ENCODE data around the gene ACOXL. TPM values are rescaled to one million over a fixed set of nuclear protein-coding genes. Genes with fewer than 3 reads are reported as not detected.

The ACOXL gene
- polyA plus RNA-seq, 5 donors: 4.7 to 7.5 (median 5.6) TPM

DNA sequence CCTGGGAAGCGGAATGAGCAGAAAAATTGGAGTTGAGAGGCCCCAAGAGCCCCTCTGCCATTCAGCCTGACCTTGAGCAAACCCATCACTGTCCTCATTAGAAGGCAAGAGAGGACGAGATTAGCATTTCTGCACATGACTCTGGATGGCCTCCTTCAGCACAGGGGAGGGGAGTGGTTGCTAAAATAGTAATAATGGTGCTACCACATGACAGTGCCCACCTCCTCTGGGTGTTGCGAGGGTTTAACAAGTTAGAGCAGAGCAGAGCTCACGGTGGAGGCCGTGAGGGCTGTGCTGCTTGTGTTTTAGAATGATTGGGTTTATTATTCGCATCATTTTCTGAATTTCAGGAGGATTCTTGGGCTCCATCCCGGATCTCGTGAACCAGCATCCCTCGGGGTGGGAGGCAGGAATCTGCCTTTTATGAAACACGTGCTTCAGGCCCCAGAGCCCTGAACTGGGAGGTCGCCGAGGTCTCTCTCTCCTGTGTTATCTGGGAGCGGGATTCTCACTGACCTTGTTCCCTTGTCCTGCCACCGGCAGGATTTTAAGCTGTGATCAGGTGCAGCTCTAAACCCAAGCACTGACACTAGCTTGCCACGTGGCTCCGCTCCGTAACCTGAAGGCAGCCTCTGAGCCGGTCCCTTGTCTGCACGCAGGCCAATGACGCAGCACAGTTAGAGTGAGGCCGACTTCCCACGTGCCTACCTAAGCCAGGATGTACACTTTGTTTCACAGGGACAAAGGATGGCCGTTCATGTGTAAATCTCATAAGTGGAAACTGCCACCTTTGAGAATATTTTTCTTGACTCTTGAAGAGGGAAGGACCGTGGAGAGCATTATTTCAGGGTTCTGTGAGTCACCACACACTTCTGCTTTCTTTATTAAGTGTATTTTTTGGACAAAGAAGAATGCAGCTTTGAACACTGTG is 142.3 kb downstream of the ACOXL start:
- DNase-seq: peak in 1 of 2 donors; percentile 19

DNA sequence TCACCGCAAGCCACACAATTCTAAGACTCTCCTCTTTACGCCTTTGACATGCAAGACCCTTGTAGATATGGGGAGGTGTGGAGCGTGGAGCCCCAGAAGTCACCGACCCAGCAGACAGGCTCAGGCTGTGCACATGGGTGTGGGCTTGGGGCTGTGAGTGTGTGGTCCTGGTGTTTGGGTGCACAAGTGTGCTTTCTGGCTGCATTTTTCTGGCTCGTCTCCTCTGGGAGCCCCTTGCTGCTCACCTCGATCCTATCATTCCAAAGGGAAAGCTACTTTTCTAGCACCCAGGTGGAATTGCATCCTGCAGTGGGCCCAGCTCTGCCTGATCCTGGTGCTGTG is 143.0 kb downstream of the ACOXL start:
- no peak for DNase-seq

DNA sequence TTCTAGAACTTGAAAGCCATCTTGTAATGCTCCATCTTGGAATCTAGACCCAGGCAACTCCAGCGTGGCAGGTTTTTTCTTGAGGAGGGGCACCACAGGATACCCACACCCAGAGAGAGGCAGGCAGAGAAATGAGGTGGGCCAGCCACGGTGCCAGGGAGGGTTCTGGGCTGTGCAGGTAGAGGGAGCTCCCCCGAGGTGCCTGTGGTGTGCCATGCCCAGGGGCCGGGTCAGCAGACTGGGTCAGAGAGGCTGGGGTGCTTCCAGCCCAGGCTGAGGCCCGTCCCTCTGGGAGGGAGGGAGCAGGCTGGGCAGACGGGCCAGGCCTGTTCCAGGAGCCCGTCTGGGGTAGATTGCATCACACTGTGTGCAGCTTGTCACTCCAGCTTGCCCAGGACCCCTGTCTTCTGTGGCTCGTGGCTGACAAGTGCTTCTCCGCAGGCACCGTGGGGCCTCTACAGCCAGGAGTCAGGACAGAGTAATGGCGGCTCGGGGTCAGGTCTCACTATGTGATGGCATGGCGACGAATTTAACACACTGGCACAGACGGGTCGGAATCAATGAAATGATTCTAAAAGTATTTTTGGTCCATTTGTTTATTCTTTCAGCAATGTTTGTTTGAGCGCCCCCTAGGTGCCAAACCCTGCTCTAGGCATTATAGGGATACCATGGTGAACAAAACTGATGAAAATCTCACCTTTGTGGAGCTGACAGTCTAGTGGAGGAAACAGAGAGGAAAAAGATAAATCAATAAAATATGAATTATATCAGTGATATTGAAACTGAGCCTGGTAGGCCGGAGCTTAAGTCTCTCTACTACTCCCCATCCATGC is 144.0 kb downstream of the ACOXL start:
- DNase-seq: no peak

GRCh38 chr2:110877031-110877827 is 144.9 kb downstream of the ACOXL start:
- no peak for DNase-seq

GRCh38 chr2:110878150-110878549 is 145.8 kb downstream of the ACOXL start:
- DNase-seq: no peak

DNA sequence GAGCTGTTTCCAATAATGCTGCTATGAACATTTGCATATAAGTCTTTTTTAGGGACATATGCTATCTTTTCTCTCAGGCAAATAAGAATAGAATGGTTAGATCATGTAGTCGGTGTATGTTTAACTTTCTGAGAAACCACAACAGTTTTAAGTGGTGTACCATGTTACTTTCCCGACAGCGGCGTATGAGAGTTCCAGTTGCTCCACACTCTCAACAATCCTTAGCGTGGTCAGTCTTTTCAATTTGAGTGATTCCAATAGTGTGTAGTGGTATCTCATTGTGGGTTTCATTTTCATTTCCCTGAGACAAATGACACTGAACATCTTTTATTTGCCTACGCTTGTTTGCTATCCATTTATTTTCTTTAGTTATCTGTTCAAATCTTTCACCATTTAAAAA is 149.5 kb downstream of the ACOXL start:
- no peak for DNase-seq

DNA sequence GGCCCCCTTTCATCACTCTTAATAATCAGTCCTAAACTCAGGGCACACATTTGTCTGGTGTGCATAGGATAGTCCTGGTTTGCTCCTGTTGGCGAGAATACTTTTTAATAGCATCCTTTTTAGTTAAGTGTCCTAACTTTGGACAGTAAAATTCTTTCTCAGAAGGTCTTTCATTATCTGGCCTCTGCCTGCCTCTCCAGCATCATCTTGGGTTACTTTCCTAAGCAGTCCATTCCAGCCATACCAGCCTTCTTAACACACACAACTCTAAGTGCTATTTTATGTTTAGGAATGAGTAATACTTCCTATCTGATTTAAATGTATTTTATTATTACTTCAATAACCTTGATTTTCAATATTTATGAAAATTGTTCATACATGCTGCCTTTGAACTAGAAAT is 151.0 kb downstream of the ACOXL start:
- no peak for DNase-seq

DNA sequence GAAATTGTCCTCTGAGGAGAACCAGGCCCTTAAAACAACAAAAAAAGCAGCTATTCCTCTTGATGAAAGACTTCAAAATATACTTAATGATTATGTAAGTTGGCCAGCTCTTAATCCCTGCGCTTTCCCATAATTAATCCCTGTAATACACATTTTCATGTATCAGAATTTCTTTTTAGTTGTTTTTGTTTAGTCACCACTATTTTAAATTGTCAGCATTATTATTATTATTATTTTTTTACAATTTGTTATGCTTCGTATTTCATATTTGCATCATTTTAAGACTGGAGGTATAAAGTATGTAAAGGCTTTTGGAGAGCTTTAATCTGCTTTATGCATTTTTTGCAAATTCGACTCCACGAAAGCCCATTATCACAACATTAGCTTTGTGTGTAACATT is 152.9 kb downstream of the ACOXL start:
- no peak for DNase-seq

GRCh38 chr2:110886826-110887573 is 154.6 kb downstream of the ACOXL start:
- no peak for DNase-seq

- no peak for DNase-seq
Observed at GRCh38 chr2:110888411-110888810, 156.0 kb downstream of the ACOXL start.

DNA sequence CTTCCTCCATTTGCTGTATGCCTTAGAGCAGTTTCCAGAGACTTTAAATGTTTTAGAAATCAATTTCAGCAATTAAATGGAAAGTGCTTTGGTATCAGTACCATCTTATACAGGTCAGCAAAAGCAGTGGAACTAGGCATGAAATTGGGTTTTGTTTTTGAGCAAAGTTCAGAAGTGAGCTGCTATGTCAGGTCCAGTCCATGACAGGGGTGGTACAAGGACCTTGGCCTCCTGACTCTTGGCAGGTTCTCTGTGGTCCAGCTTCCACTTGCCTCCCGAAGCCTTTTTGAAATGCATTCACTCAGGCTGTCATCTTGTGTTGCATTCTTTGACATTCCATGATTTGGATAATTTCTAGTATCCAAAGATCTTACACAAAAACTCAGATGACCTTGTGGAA is 159.3 kb downstream of the ACOXL start:
- no peak for DNase-seq

DNA sequence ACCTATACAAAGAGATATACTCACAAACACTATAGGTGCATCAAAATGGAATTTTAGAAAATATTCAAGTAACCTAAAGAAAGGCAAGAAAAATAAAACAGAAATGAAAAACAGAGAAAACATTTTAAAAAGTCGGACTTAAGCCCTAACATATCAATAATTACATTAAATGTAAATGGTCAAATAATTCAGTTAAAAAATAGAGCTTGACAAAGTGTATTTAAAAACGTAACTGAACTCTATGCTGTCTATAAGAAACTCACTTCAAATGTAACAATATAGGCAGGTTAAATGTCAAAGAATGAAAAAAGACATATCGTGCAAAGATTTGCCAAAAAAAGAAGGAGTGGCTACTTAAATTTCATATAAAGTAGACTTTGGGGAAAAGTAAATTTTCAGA is 163.9 kb downstream of the ACOXL start:
- DNase-seq: no peak

GRCh38 chr2:110897966-110898365 is 165.6 kb downstream of the ACOXL start:
- DNase-seq: no peak

- DNase-seq: no peak
Observed at GRCh38 chr2:110900191-110900590, 167.8 kb downstream of the ACOXL start.

GRCh38 chr2:110903548-110903947 is 171.2 kb downstream of the ACOXL start:
- DNase-seq: no peak

DNA sequence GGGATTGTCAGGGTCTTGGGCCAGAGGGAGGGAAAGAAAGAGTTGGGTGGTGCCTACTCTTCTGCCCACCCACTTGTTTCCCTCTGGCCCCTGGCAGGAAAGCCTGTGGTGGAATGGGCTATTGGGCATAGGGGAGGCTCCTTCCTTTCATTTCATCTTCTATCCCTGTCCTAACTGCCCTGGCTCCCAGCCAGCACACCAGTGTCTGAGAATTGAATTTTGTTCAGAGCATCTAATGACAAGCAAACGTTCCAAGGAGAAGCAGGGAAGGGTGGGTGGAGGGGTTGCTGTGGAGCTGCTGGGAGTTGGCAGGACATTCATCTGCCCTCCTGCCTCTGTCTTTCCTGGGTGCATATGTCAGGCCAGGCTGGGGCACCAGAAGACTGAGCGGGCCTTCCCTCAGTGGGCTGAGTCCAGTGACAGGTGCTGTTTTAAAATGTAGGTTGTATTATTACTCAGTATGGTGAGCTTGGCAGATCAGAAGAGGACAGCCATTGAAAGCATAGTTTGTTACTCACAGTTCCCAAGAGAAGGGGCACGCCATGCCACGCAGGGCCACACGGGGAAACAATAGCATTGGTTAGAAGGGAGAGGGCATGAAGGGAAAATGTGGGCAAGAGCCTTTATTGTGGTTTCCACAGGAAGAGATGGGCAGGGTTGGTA is 171.9 kb downstream of the ACOXL start:
- DNase-seq: no peak

DNA sequence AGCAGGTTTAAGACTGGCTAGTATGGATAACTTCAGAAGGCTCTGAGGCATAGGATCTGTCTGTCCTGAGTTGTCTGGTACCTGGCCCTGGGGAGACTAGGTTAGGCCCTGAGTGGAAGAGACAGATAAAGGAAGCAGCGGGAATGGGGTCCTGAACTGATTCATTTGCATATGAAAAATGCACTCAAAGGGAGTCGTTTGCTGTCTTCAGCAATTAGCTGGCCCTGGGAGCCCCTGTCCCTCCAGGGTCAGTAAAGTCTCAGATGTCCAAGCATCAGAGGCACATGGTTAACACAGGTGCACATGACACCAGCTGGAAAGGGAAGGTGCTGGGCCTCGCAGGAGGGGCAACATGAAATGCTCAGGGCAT is 172.4 kb downstream of the ACOXL start:
- DNase-seq: no peak

DNA sequence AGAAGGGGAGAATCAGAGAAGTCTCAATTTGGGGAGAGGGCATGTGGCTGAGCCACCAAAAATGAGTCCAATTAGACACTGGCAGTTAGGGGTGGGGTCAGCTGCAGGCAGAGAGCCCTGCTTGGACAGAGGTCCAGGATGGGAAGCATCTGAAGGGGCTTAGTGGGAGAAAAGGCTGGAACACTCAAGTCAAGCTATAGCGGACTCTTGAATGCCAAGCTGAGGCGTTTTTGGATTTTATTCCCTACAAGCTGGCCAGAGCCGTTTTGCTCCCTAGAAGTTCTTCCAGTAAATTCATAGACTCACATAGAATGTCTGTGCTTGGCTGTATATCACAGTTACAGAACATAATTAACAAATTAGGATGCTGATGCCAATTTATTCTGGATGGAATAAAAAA is 172.8 kb downstream of the ACOXL start:
- DNase-seq: no peak

- no peak for DNase-seq
Observed at GRCh38 chr2:110906613-110907298, 174.4 kb downstream of the ACOXL start.

DNA sequence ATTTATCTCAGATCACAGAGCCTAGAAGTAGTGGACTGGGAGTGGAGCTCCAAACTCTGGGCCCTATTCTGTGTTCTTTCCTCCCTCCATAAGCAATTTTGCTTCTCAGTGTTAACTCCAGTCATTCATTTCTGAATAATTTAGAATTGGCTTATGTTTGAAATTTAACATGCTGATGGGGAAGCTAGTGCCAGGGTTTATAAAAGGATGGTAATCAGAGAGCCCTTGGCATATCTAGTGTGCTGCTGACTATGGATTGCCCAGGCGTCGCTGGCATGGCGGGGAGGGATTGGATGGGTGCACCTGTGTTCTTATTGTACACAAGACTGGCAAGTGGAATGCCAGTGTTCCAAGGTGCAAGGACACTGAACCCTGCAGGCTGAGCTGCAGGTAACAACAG is 177.1 kb downstream of the ACOXL start:
- DNase-seq: no peak

Measured in right lung (tissue), 5 donors.